NCI-H345 treated with DMSO at 0.1 percent for 48 hours (cell line): ENCODE measurements around the gene TMEM178A.
"Not testable (repeated sequence)": the region's sequence is repeated elsewhere in the genome, so short reads cannot be mapped to it uniquely, and the experiment has no call there.

Experiments
- DNase-seq: peaks from one replicate; lab custom pipeline; 2025; ENCODE audit not compliant: unreplicated experiment; lab: John Stamatoyannopoulos, UW

The TMEM178A gene

GRCh38 chr2:39647104-39647765, 18.5 kb upstream of the TMEM178A start:
- DNase-seq, result no peak

DNA sequence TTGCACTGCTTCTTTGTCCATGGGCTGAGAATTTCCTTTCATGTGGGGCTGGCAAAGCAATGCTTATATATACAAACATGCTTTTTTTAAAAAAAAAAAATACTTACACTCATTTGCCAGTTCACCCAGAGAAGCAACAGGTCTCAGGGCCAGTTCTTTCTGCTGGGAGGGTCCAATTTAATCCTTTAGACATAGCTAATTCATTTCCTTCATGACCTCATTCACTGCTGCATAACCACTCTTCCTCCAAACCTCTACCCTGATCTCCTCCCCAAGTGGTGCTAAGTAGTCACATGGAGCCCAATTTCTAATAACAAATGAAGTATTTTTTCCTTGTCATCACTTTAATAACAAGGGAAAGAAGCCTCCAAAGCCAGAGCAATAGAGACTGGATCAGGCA, 17.1 kb upstream of the TMEM178A start:
- no peak for DNase-seq

- DNase-seq, result no peak
These were observed 16.2 kb upstream of the TMEM178A start for GRCh38 chr2:39649511-39649910.

DNA sequence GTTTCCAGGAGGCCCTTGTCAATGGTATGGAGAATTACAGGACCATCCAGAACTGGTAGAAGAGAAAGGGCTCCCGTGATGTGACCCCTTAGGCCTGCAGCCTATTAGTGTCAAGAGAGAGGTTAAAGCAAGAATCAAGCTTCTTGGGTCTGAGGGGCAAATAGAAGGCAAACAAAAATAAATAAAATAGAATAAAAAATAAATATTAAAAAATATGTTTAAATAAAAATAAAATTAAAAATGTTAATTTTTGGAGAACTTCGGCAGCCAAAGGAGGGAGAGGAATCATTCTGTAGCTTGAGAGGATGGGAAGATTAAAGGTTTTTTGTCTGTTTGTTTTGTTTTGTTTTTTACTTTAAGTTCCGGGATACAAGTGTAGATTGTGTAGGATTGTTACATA, 15.2 kb upstream of the TMEM178A start:
- DNase-seq, result no peak

- not testable (repeated sequence) for DNase-seq
These were observed 9.5 kb upstream of the TMEM178A start for GRCh38 chr2:39656215-39656614.

DNA sequence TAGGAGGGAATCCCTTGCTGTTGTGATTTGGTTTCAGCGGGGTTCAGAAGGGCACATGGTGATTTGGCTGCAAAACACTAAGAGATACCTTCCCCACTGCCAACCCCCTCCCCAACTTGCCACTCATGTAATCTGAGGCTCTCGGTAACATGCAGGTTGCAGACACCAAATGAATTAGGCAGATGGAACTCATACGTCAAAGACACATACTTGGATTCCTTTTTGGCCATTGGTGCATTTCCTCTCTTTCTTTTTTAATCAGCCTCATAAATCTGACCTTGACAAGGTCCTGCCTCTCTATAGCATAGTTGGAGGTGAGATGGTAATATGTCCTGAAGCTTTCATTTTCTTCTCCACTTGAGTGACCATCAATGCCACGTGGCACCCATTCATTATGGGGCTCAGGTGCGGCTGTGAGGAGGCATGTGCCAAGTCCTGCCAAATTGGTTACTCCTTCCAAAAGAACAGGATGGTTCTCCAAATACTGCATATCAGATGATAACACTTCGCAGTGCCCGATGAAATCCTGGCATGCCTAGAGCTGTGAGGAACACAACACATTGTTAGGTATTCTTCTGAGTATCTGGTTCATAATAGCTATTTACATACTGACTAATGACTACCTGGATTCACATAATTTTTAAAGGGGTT, 8.3 kb upstream of the TMEM178A start:
- no peak for DNase-seq

GRCh38 chr2:39658371-39658770, 7.3 kb upstream of the TMEM178A start:
- DNase-seq, result no peak

DNA sequence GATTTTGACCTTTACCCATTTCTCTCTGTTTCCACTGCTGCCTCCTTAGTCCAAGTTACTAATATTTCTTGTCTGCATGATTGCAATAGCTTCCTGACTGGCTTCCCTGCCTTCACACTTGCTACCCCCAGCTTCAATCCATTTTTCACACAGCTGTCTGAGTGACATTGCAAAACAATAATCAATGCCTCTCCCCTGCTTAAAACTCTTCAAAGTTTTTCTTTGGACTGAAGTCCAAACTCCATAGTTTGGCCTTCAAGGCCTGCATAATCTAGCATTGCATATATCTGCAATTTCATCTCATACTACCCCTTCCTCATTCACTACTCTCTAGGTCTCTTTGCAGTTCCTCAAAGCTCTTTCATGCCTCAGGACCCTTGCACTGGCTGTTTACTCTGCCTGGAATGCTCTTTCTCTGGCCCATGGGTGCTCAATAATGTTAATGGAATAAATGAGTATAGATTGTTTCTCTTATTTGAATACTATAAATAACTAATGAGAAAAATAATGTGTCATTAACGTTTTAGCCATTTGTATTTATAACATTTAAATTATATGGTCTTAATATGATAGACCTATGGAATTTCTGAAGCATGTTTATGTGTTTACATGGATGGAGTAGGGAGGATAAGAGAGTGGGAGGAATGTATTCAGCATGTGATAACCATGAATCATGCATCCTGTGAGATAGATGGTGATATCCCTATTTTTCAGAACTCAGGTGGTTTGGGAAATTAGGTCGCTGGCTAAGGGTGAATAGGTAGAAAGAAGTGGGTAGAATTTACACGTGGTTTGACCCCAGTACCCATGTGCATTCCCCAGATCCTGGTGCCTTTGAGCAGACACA, 5.7 kb upstream of the TMEM178A start:
- no peak for DNase-seq

DNA sequence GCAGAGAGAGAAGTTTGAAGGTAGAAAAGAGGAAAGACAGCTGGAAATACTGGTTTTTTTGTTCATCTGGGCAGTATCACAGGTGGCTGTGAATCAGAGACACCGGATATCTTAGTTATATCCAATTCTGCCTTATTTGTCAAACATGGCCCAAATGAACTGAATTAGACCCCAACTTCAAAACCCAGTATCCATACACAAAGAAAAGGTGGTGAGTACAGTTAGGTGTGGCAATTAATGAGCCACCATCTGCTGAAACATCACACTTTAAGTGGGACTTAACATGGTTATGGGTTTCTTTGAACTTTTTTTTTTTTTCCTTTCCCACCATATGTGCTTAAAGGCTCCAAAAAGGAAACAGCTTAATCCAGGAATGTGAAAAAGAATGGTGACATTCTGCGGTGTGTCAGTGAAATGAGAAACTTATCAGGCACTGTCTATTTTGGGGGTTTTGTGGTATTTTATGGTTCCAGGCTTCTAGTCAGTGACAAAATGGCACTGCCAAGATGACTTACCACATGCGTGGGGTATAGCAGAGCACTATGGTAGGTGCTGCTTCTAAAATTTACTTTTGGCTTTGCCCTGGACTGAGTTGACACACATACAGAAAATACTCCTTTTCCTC, 5.0 kb upstream of the TMEM178A start:
- no peak for DNase-seq

- DNase-seq, result no peak
These were observed 3.9 kb upstream of the TMEM178A start for GRCh38 chr2:39661826-39662225.

DNA sequence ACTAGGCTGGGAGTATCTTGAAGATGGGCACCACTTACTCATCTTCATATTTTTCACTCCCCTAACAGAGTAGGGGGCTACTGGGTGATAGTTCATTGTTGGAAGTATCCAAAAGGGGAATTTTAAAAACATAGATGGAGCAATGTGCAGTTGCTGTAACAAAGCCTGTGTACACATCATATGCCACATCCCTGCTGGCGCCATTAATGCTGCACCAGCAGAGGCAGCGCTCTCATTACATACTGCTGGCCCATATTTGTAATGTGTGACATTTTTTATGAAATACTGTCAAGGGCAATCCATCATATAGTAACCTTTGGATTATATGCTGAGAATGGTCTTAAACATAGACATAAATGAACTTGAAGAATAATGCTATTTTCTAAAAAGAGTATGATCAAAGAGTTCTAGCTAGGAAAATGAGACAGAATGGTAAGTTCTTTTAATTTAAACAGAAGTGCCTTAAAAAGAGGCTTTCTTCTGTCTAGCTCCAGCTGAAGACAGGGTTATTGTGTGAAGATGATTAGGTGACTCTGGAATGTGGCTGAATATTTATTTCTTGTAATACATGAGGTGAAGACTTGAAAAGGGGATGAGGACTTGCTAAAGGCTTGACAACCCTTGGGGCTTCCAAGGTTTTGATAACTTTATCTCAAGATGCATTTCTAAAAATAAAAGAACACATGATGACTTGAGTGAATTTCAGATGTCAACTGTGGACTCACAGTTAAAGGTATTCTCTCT, 2.4 kb upstream of the TMEM178A start:
- DNase-seq, result no peak

DNA sequence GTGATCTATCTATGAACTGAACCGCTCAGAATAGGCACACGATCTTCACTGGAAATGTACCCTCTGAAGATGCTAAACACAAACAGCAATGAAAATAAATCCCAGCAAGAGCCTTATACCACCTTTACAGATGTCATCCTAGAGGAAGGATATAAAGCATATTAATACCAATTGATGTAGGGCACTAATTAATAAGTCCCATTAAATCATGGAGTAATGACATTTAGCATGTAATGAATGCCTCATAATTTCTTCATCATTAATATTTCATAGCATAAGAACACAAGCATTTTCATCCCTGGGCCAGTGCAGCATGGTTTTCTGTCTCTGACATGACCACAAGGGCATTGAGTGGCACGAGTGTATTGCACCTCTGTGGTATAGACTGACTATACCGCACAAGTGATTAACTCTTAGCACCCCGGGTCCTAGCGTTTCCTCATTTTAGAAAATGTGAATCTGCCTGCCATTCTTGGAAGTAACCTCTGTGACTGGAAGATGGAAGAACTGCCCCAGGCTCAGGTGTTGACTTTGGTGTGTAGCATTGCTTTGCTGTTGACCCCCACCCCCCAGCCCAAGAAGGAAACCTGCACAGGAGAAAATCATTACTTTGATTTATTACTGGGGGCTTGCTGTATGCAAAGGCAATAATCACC, 1.4 kb upstream of the TMEM178A start:
- no peak for DNase-seq

- no peak for DNase-seq
These were observed 677 bp upstream of the TMEM178A start for GRCh38 chr2:39664888-39665591.

DNA sequence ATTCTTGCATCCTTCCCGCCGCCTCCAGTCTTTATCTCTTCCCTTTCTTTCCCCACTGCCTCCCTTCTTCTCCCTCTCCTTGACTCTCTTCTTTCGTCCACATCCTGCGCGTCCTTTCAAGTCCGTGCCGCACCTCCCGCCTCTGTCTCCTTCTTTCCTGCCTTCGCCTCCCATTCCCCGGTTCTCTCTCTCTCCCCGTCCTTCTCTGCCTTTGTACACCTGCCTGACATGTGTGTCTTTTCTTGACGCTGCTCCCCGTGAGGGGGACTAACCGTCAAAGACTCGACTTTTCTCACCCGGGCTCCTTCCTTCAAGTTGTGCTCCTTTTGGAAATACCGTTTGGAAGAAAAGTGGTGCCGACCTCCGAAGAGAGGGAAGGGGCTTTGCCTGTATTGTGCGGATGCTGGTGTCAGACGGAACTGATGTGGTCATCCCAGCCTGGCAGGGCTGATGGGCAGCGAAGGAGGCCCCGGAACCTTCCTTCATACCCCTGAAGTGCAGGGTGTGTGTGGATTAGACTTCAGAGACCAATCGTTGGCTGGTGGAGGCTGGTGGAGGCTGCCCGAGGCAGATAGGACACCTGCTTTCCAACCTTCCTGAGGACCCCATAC, 879 bp downstream of the TMEM178A start:
- no peak for DNase-seq

DNA sequence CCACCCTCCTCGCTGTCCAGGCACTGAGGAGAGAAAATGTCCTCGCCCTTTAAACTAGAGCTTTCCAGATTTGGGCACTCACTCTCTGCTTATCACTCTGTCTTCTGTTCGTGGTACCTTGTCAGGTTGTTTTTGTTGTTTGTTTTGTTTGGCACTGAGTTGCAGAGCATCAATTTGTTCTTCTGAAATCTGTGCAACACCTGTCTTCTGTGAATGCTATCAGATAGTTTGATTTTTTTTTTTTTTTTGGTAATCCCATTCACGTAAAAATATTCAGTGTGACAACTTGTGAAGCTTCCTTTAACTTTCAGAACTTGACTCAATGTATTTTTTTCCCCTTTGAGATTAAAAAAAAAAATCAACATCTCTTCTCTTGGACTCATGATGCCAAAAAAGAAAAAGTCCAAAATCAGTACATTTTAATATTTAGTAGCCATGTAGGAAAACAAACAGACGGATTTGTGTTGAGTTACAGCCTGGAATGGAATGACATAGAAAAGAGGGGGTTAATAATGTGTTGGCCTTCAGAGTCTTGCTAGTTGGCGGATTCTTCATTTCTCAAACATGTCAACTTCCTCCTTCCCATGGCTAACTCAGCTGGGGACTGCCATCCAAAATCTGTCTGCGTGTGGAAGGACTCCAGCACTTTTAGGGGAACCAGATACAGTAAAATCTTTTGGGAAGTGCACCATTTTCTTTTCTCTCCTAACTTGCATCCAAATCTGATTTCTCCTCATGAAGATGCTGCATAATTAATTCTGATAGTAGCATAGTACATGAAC, 1.6 kb downstream of the TMEM178A start:
- DNase-seq, result no peak

GRCh38 chr2:39667886-39668276, 2.2 kb downstream of the TMEM178A start:
- no peak for DNase-seq

DNA sequence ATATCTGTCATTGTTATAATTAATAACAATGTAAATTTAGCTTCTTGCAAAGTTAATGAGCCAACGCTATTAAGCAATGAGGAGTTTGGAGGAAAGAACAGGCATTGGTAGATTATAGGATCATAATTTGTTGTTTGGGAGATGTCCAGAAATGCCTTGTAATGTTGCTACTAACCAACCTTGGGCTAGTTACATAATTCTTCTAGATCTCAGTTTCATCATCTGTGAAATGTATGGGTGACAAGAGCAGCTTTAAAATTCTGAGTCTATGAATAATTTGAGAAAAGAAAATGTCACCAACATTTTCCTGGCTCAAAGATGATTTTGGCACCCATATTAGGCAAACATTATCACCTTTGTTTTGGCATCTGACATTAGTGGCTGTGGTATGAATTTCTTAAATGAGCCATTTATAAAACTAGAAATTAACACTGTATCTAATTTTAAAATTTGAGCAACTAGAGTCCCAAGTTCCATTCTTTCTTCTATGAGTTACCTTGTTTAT, 2.9 kb downstream of the TMEM178A start:
- DNase-seq, result no peak

DNA sequence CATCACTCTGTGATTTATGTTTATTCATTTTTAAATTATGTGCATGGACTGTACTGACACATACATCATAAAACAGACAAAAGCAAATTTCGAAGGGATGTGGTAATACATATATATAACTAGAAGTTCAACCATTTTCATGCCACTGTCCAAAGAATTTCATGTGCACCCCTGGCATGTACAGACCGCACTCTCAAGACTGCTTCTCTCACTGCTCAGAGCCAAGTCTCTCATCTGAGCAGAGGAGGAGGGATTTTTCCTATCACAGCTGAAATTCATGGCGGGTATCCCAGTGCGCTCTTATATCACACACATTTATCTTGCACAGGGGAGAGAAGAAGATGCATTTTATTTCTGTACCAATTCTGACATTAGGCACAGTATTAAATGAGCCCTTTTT, 5.9 kb downstream of the TMEM178A start:
- no peak for DNase-seq
